ENCODE results near the gene PRKCH. TPM values are rescaled to one million over a fixed set of nuclear protein-coding genes. Genes with fewer than 3 reads are reported as not detected.
A peak's percentile ranks its signal among the peaks of the same experiment; 100 is the strongest.

The PRKCH gene
- total and polyA plus RNA-seq, 10 of the 15 experiments (the other 5 are each of a cell fraction or from before 2014, with no cell fraction given), result 10.7 to 140 (median 33.2) TPM

- TF ChIP-seq MEF2B (IDR thresholded peaks at IDR 0.05; ENCODE audit: partially characterized antibody, poor library complexity, severe bottlenecking), result peak; percentile 92
- no peak for TF ChIP-seq ATF7 (IDR thresholded peaks at IDR 0.05; ENCODE audit: low read depth)
- TF ChIP-seq CREM (IDR thresholded peaks at IDR 0.05; ENCODE audit: low read depth), result no peak
- TF ChIP-seq MTA2 (IDR thresholded peaks at IDR 0.05; ENCODE audit: low read depth), result 0 out of 2 replicates have a peak, but pooled peaks have one; percentile 20
- 0 out of 2 replicates have a peak, but pooled peaks have one; percentile 3 for TF ChIP-seq SMC3 (IDR thresholded peaks at IDR 0.05; ENCODE audit: borderline replicate concordance, low read length)
- TF ChIP-seq CTCF (IDR thresholded peaks at IDR 0.05 in 2 of 3, conservative IDR thresholded peaks at IDR 0.05 in 1 of 3; ENCODE audit: control insufficient read depth in 2 of 3, extremely low read depth in 1 of 3, insufficient read depth in 1 of 3, low read depth in 3 of 3, low read length in 3 of 3), result peak in 1 of 3 experiments; percentile 4; a peak in 1 of 6 replicates
- TF ChIP-seq NBN (IDR thresholded peaks at IDR 0.05), result 0 out of 2 replicates have a peak, but pooled peaks have one; percentile 15
- TF ChIP-seq TCF3 (IDR thresholded peaks at IDR 0.05; ENCODE audit: borderline replicate concordance, insufficient read depth, low read depth, low read length), result no peak
- peak; percentile 22 for TF ChIP-seq SKIL (IDR thresholded peaks at IDR 0.05; ENCODE audit: low read depth, poor library complexity, severe bottlenecking)
- no TSS peak for BruUV-seq (replicated peaks)
- H3K9me3 ChIP-seq (replicated peaks; ENCODE audit: control insufficient read depth, insufficient read depth, low read length), result no peaks in the 10 kb centered on the region; the same call in 2 of the 3 replicates
- no peak overlapping the region for H3K27ac ChIP-seq (ENCODE audit: control insufficient read depth, insufficient read depth)
- ChIA-PET POLR2A (interaction anchor here (0.6 to 0.9 kb wide), 2 partner anchors 9 to 13 kb away, joined by 3 to 4 read pairs; no protein-coding TSS in a partner anchor), RAD21 (ENCODE audit: unreplicated experiment) (interaction anchor here (1.0 to 2.2 kb wide), 8 partner anchors 10 to 194 kb away, joined by 3 to 7 read pairs (median 5); partner anchors contain the start of gene SNAPC1), CTCF (interaction anchor here (0.9 to 1.3 kb wide), 6 partner anchors 9 to 270 kb away, joined by 3 to 7 read pairs (median 3); no protein-coding TSS in a partner anchor), SMC1A (ENCODE audit: uncharacterized antibody, unreplicated experiment) (interaction anchor here (0.9 to 2.1 kb wide), 10 partner anchors 10 to 143 kb away, joined by 3 to 7 read pairs (median 4); no protein-coding TSS in a partner anchor)
- peak overlapping the region; percentile 39 for H3K4me2 ChIP-seq (ENCODE audit: control insufficient read depth, insufficient read depth)
- no peaks in the 10 kb centered on the region for H4K20me1 ChIP-seq (ENCODE audit: control insufficient read depth, insufficient read depth)
- H2AFZ ChIP-seq (ENCODE audit: control insufficient read depth, low read depth, low read length), result peak overlapping the region; percentile 61
- FAIRE-seq (no peak), ATAC-seq (peak; percentile 35), DNase-seq (ENCODE audit: low read depth, low spot score) (no peak)
- peak overlapping the region; percentile 48 for H3K9ac ChIP-seq (ENCODE audit: control insufficient read depth, insufficient read depth, low read length)
- intact Hi-C loops (cut with micrococcal nuclease; ENCODE audit: unreplicated experiment), result loop anchor here (1.0 kb wide), 1 partner anchor 23 kb away; no protein-coding TSS in a partner anchor
- no peaks in the 10 kb centered on the region for H3K36me3 ChIP-seq (ENCODE audit: control insufficient read depth in 2 of 2, insufficient read depth in 2 of 2, low read length in 1 of 2)
- peak overlapping the region; percentile 66 for H3K4me3 ChIP-seq
- H3K79me2 ChIP-seq (ENCODE audit: control insufficient read depth, insufficient read depth, low read length), result no peaks in the 10 kb centered on the region
- no peaks in the 10 kb centered on the region for H3K27me3 ChIP-seq (replicated peaks in 1 of 2; ENCODE audit: control insufficient read depth in 2 of 2, insufficient read depth in 2 of 2, low read length in 1 of 2)
- in situ Hi-C loops (cut with MboI), result no loop called here
- 36% methylated on average over 13 of the region's 13 CpGs for WGBS (ENCODE audit: insufficient coverage, insufficient replicate concordance, low lambda C conversion rate, missing lambda C conversion rate)
- H3K4me1 ChIP-seq (ENCODE audit: control insufficient read depth, insufficient read depth, low read length), result peaks cover 26% of the 10 kb centered on the region
Observed at GRCh38 chr14:61567838-61568571, 246.6 kb downstream of the PRKCH start.

All from GM12878 (cell line).